Activated T-helper 2 cell treated with anti-CD3 and anti-CD28 coated beads, Interferon-gamma antibody, Interleukin-2, Interleukin-4, amounts not matched to agents 10 μg/mL and 5 μg/mL and 100 μg/mL, durations not matched to agents 14 hours and 24 hours and 36 hours (primary cell): ENCODE results near the gene HADHA. TPM values are rescaled to one million over a fixed set of nuclear protein-coding genes. Genes with fewer than 3 reads are reported as not detected.

ENCODE experiments used
- DNase-seq: peaks from one replicate; pipeline ENCODE4 v3.0.0; 2021; ENCODE audit warnings: low spot score
- H3K27ac Mint-ChIP-seq: one replicate; pipeline ENCODE4 v1.8.0; 2021; ENCODE audit warnings: mixed read lengths
- H3K27me3 Mint-ChIP-seq: one replicate; pipeline ENCODE4 v1.8.0; 2021; ENCODE audit warnings: low read depth, mixed read lengths
- H3K36me3 Mint-ChIP-seq: one replicate; pipeline ENCODE4 v1.8.0; 2021; ENCODE audit warnings: low read depth, mixed read lengths
- H3K4me1 Mint-ChIP-seq: one replicate; pipeline ENCODE4 v1.8.0; 2021; ENCODE audit warnings: low read depth, mixed read lengths
- H3K4me3 Mint-ChIP-seq: one replicate; pipeline ENCODE4 v1.8.0; 2021; ENCODE audit warnings: low read depth, mild to moderate bottlenecking, moderate library complexity, mixed read lengths
- H3K9me3 Mint-ChIP-seq: one replicate; pipeline ENCODE4 v1.8.0; 2021; ENCODE audit warnings: mixed read lengths
- intact Hi-C: fragments of 100-400 bp; cut with micrococcal nuclease; formaldehyde crosslinking; loops from one replicate; pipeline ENCODE4 v1.15.1; 2023
- total RNA-seq: library from RNA; stranded (reverse); gene quantifications from 2 replicates; pipeline ENCODE4 v1.2.3, GENCODE V29; 2022

The HADHA gene
- total RNA-seq, 1 donor from 2014 or later: 137 TPM

DNA sequence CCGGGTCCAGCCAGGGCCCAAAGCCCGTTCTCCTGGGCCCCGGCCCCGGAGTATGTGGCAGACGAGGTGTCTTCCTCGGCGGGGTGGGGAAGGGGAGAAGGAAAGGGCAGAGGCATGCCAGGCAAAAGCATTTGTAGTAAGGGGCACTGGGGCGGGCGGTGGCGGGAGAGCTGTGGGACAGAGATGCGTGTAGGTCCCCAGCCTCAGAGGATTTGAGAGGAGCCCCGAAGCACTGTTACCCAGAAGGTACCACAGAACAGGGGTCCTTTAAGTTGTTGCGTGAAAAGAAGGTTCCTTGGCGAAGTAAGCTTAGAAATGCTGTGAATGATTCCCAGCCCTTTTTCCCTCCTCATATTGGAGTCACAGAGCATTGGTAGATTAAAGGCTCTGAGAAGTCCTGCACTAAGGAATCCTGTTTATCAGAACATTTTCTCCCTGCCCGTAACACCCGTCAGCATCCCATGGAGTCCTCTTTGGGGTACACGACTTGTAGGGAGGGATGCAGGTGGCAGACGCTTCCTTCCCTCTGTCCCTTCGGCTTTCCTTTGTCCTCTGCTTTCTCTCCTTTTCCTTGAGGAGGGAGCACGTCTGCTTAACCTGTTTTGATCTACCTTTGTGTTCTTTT lies 59.0 kb downstream of the HADHA start:
- Mint-ChIP-seq H3K4me3 (peak overlapping the region; percentile 73), H3K4me1 (peaks cover 9% of the 10 kb centered on the region), H3K27ac (no peak overlapping the region), H3K9me3 (no peaks in the 10 kb centered on the region), H3K27me3 (peaks cover 17% of the 10 kb centered on the region), H3K36me3 (peaks cover 1% of the 10 kb centered on the region)
- intact Hi-C loops: loop anchor here (2.0 kb wide), 1 partner anchor 59 kb away; the partner anchor contains the start of genes HADHA and HADHB
- no peak for DNase-seq

DNA sequence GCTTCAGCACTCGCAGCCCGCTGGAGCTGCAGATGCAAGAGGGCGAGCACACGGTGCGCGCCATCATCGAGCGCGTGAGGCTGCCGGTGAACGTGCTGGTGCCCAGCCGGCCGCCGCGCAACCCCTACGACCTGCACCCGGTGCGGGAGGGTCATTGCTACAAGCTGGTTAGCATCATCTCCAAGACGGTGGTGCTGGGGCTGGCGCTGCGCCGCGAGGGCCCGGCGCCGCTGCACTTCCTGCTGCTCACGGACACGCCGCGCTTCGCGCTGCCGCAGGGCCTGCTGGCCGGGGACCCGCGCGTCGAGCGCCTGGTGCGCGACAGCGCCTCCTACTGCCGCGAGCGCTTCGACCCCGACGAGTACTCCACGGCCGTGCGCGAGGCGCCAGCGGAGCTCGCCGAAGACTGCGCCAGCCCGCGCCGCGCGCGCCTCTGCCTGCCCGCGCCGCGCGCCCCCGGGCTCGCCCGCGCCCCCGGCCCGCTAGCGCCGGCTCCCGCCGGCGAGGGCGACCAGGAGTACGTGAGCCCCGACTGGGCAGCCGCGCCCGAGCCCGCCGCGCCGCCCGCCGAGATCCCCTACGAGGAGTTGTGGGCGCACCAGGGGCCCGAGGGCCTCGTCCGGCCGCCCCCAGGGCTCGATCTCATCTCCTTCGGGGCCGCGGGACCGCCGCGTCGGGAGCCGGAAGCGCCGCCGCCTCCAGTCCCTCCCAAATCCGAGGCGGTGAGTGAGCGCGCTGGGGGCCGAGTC lies 59.7 kb downstream of the HADHA start:
- peaks cover 12% of the 10 kb centered on the region for H3K4me1 Mint-ChIP-seq
- intact Hi-C loops: loop anchor here (2.0 kb wide), 1 partner anchor 60 kb away; the partner anchor contains the start of genes HADHA and HADHB
- peak overlapping the region; percentile 73 for H3K4me3 Mint-ChIP-seq
- peak; percentile 82 for DNase-seq
- peaks cover 22% of the 10 kb centered on the region for H3K27me3 Mint-ChIP-seq
- H3K36me3 Mint-ChIP-seq: no peaks in the 10 kb centered on the region
- no peak overlapping the region for H3K27ac Mint-ChIP-seq
- no peaks in the 10 kb centered on the region for H3K9me3 Mint-ChIP-seq

DNA sequence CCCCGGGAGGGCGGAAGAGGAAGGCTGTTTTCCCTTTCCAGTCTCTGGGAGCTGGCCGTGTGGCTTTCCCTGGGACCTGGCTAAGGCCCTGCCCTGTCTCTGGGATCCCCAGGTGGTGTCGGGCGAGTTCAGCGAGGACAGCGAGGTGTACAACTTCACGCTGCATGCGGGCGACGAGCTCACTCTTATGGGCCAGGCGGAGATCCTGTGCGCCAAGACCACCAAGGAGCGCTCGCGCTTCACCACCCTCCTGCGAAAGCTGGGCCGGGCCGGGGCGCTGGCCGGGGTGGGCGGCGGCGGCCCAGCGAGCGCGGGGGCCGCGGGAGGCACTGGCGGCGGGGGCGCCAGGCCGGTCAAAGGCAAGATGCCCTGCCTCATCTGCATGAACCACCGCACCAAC lies 60.3 kb downstream of the HADHA start:
- DNase-seq: no peak
- intact Hi-C loops: loop anchor here (2.0 kb wide), 1 partner anchor 61 kb away; the partner anchor contains the start of genes HADHA and HADHB
- Mint-ChIP-seq H3K27me3 (peaks cover 26% of the 10 kb centered on the region), H3K9me3 (no peaks in the 10 kb centered on the region), H3K4me3 (peak overlapping the region; percentile 67), H3K27ac (no peak overlapping the region), H3K4me1 (peaks cover 16% of the 10 kb centered on the region), H3K36me3 (no peaks in the 10 kb centered on the region)

DNA sequence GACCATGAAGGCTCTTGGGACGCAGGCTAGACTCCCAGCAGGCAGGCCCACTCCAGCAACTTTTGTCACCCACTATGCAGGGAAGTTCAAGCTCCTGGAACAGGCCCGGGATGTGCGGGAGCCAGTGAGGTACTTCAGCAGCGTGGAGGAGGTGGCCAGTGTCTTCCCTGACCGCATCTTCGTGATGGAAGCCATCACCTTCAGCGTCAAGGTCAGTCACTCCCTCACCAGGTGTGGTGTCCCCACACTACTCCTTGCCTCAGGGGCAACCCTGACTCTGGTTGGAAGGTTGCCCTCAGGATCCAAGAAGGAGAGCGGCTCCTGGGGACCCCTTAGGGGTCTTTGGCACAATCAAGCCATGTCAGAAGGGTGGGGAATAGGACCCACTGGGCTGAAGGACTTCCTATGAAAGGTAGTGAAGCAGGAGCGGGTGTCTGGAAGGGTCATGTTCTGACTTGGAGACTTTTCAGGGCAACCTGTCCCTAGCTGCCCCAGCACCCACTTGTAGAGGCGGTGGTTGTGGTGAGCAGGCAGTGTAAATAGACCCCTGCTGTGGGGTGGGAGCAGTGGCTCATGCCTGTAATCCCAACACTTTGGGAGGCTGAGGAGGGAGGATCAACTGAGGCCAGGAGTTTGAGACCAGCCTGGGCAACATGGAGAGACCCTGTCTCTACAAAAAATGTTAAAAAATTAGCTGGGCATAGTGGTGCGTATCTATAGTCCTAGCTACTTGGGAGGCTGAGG lies 61.4 kb downstream of the HADHA start:
- DNase-seq: no peak
- peaks cover 30% of the 10 kb centered on the region for H3K27me3 Mint-ChIP-seq
- intact Hi-C loops: no loop called here
- no peak overlapping the region for H3K27ac Mint-ChIP-seq
- H3K36me3 Mint-ChIP-seq: no peaks in the 10 kb centered on the region
- H3K4me1 Mint-ChIP-seq: peaks cover 17% of the 10 kb centered on the region
- H3K4me3 Mint-ChIP-seq: peak overlapping the region; percentile 13
- no peaks in the 10 kb centered on the region for H3K9me3 Mint-ChIP-seq

DNA sequence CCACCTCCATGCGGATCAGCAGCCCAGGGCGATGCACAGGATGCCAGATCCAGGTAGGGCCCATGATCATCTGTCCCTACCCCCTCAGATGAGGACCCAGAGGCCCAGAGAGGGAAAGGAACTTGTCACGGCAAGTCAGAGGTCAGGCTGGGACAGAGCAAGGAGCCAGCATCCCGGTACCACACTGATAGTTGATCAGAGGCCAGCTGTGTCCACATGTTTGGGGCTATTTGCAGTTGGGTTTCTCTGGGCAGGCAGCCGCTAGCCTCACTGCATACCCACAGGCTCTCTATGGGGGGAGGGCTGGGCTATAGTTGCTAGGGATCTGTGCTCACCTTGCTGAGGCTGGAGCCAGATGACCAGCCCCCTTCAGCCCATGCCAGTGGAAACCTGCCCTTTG lies 62.0 kb downstream of the HADHA start:
- no peak for DNase-seq
- Mint-ChIP-seq H3K27ac (no peak overlapping the region), H3K27me3 (peaks cover 33% of the 10 kb centered on the region), H3K4me3 (no peak overlapping the region), H3K4me1 (peaks cover 17% of the 10 kb centered on the region), H3K9me3 (no peaks in the 10 kb centered on the region), H3K36me3 (no peaks in the 10 kb centered on the region)
- intact Hi-C loops: no loop called here

DNA sequence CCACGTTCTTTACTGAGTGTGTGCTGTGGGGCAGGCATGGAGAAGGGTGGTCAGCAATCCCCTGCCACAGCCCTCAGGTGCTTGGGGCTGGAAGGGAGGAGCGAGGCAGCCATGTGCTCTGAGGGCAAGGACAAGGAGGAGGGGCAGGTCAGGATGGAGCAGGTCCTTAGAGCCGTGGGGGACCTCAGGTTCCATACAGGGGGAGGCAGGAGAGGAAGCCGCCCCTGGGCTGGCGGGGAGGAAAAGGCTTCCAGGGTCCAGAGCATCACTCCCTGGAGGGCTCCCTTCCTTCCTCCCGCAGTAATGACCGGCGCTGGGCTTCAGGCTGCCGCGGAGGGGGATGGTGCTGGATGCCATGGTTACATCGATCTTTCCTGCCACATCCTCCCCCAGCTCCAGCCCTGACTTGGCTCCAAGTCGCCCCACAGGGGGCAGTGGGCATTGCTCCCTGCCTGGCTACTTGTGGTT lies 65.0 kb downstream of the HADHA start:
- no peak overlapping the region for H3K4me3 Mint-ChIP-seq
- intact Hi-C loops: loop anchor here (10.0 kb wide), 1 partner anchor 295 kb away; the partner anchor contains the start of gene OTOF
- H3K27me3 Mint-ChIP-seq: peaks cover 38% of the 10 kb centered on the region
- no peak for DNase-seq
- H3K9me3 Mint-ChIP-seq: no peaks in the 10 kb centered on the region
- H3K36me3 Mint-ChIP-seq: no peaks in the 10 kb centered on the region
- peaks cover 12% of the 10 kb centered on the region for H3K4me1 Mint-ChIP-seq
- no peak overlapping the region for H3K27ac Mint-ChIP-seq

DNA sequence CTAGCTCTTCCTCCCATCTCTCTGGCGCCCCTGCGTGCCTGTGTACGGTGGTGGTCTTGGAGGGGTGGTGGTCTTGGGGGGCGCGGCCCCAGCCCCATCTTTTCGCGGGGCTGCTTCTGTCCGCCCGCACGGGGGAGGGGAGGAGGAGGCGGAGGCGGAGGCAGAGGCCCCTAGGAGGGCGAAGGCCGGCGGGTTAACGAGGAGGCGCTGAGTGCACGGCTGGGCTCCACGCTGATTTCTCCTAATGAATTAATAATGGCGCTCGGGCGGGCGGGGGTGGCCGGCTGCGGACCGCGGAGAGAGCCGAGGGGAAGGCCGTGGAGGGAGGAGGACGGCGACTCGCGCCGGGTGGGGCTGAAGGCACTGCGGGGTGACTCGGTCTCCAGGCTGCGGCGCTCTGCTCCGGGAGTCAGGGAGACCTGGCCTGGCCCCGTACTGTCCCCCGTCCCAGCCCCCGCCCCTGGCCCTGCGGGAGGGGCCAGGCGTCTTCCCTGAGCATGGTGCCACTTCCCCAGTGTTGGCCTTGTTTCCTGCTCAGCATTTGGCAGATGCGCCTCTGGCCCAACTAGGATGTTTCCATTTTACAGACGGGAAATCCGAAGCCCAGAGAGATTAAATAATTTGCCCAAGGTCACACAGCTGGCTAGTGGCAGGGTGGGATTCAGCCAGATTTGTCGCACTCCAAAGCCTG lies 65.5 kb downstream of the HADHA start:
- H3K27me3 Mint-ChIP-seq: peaks cover 41% of the 10 kb centered on the region
- intact Hi-C loops: loop anchor here (10.0 kb wide), 1 partner anchor 296 kb away; the partner anchor contains the start of gene OTOF

DNA sequence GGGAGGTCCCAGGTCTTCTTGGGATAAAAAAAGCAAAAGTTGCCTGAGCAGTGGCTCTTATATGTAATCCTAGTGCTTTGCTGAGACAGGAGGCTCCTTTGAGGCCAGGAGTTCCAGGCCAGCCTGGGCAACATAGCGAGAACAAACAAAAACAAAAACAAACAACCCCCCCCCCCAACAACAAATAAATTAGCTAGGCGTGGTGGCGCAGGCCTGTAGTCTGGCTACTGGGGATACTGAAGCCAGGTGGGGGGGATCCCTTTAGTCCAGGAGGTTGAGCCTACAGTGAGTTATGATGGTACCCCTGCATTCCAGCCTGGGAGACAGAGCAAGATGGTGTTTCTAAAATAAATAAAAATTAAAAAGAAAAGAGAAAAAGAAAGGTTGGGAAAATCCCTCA lies 66.2 kb downstream of the HADHA start:
- Mint-ChIP-seq H3K36me3 (no peaks in the 10 kb centered on the region), H3K4me3 (no peak overlapping the region), H3K4me1 (peaks cover 8% of the 10 kb centered on the region), H3K27me3 (peaks cover 39% of the 10 kb centered on the region), H3K27ac (no peak overlapping the region), H3K9me3 (no peaks in the 10 kb centered on the region)
- DNase-seq: no peak
- intact Hi-C loops: loop anchor here (10.0 kb wide), 1 partner anchor 297 kb away; the partner anchor contains the start of gene OTOF

More for the DNA sequence above, 65.5 kb downstream of the HADHA start:
- Mint-ChIP-seq H3K9me3 (no peaks in the 10 kb centered on the region), H3K4me3 (peak overlapping the region; percentile 56), H3K27ac (no peak overlapping the region), H3K36me3 (no peaks in the 10 kb centered on the region), H3K4me1 (peaks cover 10% of the 10 kb centered on the region)
- no peak for DNase-seq

DNA sequence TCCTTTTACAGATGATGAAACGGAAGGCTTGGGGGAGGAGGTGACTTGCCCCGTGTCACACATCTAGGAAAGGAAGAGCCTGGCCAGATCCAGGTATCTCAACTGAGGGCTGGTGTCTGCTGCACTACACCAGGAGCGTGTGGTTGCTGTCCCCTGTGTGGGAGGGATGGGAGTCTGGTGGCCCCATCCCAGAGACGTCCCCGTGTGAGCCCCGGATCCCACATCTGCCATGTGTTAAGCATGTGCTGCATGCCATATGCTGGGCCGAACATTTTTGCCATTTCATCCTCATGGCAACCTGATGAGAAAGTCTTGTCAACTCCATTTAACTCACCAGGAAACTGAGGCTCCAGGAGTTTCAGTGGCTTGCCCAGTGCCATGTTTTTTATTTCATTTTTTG lies 67.3 kb downstream of the HADHA start:
- H3K4me3 Mint-ChIP-seq: no peak overlapping the region
- H3K4me1 Mint-ChIP-seq: peaks cover 10% of the 10 kb centered on the region
- H3K36me3 Mint-ChIP-seq: no peaks in the 10 kb centered on the region
- DNase-seq: no peak
- H3K27me3 Mint-ChIP-seq: peaks cover 41% of the 10 kb centered on the region
- H3K27ac Mint-ChIP-seq: no peak overlapping the region
- H3K9me3 Mint-ChIP-seq: no peaks in the 10 kb centered on the region
- intact Hi-C loops: loop anchor here (10.0 kb wide), 1 partner anchor 298 kb away; the partner anchor contains the start of gene OTOF

DNA sequence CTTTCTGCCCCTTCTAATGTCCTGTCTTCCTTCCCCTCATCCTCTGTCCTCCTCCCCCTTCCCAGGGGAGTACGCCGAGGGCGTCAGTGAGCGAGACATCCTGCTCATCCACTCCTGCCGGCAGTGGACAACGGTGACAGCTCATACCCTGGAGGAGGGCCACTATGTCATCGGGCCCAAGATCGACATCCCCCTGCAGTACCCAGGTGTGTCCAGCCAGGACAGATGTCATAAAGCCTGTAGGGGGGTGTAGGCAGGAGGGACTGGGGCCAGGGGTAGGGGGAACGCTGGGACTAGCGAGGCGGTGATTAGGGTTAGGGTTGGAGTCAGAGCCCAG lies 68.2 kb downstream of the HADHA start:
- no peak overlapping the region for H3K27ac Mint-ChIP-seq
- H3K27me3 Mint-ChIP-seq: peaks cover 45% of the 10 kb centered on the region

DNA sequence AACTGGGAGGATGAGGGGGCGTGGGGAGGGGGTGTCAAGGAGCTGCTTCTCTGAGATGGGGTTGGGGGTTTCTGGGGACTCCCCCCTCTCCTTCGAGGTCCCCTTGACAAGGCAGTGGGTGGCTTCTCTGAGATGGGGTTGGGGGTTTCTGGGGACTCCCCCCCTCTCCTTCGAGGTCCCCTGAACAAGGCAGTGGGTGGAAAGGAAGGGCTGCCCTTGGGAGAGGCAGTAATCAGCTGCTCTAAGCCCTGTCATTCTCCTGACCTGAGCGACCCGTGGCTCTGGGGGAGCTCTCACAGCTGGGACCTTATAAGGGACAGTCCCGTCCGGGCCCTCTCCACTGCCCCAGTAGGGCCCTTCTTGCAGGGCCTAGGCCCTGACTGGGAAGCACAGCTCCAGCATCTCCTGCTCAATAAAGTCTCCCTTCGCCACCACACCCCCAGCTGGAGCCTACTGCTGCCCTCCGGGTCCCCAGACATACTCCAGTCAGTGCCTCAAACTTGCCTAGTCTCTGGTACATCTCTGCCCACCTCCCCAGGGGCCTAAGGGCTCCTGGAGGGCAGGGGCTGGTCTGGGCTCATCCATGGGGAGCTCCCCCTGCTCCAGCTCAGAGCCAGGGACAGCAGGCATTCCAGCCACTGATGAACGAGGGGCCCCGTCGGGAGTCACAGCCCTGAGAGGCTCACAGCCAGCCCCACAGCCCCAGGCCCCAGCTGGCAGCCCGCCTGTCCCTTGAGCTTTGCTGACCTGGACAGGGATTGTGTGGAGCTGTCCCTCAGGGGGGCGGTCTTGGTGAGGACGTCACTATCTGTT lies 68.8 kb downstream of the HADHA start:
- Mint-ChIP-seq H3K4me1 (peaks cover 15% of the 10 kb centered on the region), H3K9me3 (no peaks in the 10 kb centered on the region), H3K27ac (no peak overlapping the region), H3K36me3 (no peaks in the 10 kb centered on the region), H3K4me3 (no peak overlapping the region), H3K27me3 (peaks cover 45% of the 10 kb centered on the region)
- no peak for DNase-seq
- intact Hi-C loops: loop anchor here (10.0 kb wide), 1 partner anchor 299 kb away; the partner anchor contains the start of gene OTOF

More for the DNA sequence above, 68.2 kb downstream of the HADHA start:
- no peaks in the 10 kb centered on the region for H3K36me3 Mint-ChIP-seq
- H3K4me1 Mint-ChIP-seq: peaks cover 15% of the 10 kb centered on the region
- no peak for DNase-seq
- intact Hi-C loops: loop anchor here (10.0 kb wide), 1 partner anchor 299 kb away; the partner anchor contains the start of gene OTOF
- no peak overlapping the region for H3K4me3 Mint-ChIP-seq
- H3K9me3 Mint-ChIP-seq: no peaks in the 10 kb centered on the region
